ENCODE data around the gene RREB1.
A peak's percentile ranks its signal among the peaks of the same experiment; 100 is the strongest.

Gene RREB1

DNA sequence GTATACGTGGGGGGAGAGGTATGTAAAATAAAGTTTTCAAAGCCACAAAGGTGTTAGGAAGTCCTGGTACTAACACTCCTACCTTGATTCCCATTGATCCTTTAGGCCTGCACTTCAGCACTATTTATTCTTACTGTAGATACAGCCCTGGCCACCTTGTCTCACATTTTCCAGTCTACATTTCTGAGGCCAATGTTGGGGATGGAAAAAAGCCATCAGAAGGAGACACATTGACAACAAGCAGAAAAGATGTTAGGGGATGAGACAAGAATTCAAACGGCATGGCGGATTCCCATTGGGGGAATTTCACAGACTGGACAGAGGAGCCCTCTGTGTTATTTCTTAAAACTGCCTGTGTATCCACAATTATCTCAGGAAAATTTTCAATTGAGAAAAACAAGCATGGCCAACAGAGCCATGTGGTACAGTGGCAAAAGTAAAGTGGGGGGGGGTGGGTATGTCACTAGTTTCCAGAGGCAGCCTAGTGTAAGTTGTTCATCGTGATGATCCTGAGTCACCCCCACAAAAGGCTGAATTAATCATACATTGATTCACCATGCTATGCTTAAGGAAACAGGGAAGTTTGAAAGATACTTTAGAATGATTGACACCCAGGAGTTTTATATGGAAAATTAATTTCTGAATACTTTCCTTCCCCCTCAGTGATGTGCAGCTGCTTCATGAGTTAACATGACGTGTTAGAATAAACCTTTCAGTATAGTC is 40.5 kb downstream of the RREB1 start:
- Histone ChIP-seq H3K4me1 (ENCODE audit: control insufficient read depth, insufficient read depth, low read length) (peaks cover 14% of the 10 kb centered on the region; the same call in 1 of the 2 replicates), H3K9me3 (ENCODE audit: control insufficient read depth, insufficient read depth, low read depth, low read length) (no peaks in the 10 kb centered on the region), H3K4me3 (ENCODE audit: low read depth, low read length) (no peak overlapping the region), H3K27ac (ENCODE audit: extremely low read depth, low read depth, low read length) (no peak overlapping the region), H3K36me3 (ENCODE audit: control insufficient read depth in 2 of 2, insufficient read depth in 1 of 2, low read length in 2 of 2) (no peaks in the 10 kb centered on the region)
- ChIA-PET CTCF (interaction anchor here (0.9 kb wide), 1 partner anchor 95 kb away, joined by 4 read pairs; no protein-coding TSS in a partner anchor), POLR2A (no interaction called here)
- TF ChIP-seq ZNF549 (tag by site-specific recombination; IDR thresholded peaks at IDR 0.05) (no peak), ZNF791 (tag by site-specific recombination; IDR thresholded peaks at IDR 0.05) (no peak), ZNF311 (tag by site-specific recombination; IDR thresholded peaks at IDR 0.05; ENCODE audit: borderline replicate concordance) (no peak), OVOL3 (tag by site-specific recombination; IDR thresholded peaks at IDR 0.05) (no peak), ZNF624 (tag by site-specific recombination; IDR thresholded peaks at IDR 0.05) (no peak), ZNF175 (tag by site-specific recombination; IDR thresholded peaks at IDR 0.05) (no peak)

DNA sequence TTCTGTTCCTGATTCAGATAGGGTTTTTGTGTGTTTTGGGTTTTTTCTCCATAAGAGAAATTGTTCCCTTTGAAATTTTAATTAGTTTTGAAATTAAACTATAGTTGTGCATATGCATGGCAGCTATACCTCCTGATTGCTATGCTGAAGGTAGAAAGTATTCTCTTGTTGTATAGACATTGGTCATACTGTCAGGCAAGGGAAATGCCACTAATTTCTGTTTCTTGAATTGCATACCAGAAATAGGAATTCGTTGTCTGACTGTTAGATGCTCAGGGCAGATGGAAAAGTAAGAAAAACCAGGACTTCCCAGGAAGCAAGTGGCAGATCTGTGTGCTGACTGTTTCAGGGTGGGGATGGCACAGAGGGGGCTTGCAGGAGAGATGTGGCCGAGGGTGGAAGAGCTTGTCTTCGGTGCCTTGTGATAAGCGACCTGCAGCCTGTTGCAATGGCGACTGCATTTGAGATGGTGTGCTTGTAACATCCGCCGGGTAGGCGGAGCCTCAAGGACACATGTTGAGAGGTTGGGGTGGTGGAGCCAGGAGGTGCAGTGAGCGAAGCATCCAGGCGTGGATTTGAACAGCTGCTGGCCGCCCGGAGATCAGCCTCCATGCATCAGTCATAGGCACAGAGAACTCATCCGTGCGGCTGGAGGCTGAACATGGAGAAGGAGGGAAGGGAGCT is 42.8 kb downstream of the RREB1 start:
- no peak overlapping the region for H3K27ac ChIP-seq (ENCODE audit: extremely low read depth, low read depth, low read length)
- ChIA-PET POLR2A (no interaction called here), CTCF (interaction anchor here (0.8 kb wide), 1 partner anchor 14 kb away, joined by 3 read pairs; no protein-coding TSS in a partner anchor)
- H3K4me1 ChIP-seq (ENCODE audit: control insufficient read depth, insufficient read depth, low read length), result peaks cover 10% of the 10 kb centered on the region; the same call in 1 of the 2 replicates
- H3K9me3 ChIP-seq (ENCODE audit: control insufficient read depth, insufficient read depth, low read depth, low read length), result no peaks in the 10 kb centered on the region
- H3K4me3 ChIP-seq (ENCODE audit: low read depth, low read length), result no peak overlapping the region
- no peaks in the 10 kb centered on the region for H3K36me3 ChIP-seq (ENCODE audit: control insufficient read depth in 2 of 2, insufficient read depth in 1 of 2, low read length in 2 of 2)
- TF ChIP-seq, protein P1, sequence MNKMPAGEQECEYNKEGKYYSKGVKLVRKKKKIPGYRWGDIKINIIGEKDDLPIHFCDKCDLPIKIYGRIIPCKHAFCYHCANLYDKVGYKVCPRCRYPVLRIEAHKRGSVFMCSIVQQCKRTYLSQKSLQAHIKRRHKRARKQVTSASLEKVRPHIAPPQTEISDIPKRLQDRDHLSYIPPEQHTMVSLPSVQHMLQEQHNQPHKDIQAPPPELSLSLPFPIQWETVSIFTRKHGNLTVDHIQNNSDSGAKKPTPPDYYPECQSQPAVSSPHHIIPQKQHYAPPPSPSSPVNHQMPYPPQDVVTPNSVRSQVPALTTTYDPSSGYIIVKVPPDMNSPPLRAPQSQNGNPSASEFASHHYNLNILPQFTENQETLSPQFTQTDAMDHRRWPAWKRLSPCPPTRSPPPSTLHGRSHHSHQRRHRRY (tag by site-specific recombination; IDR thresholded peaks at IDR 0.05), result no peak
- TF ChIP-seq ZNF660 (tag by site-specific recombination; IDR thresholded peaks at IDR 0.05) (no peak; the same call in 1 of the 2 replicates), ZBTB20 (tag by site-specific recombination; IDR thresholded peaks at IDR 0.05) (peak; percentile 23; the same call in 1 of the 2 replicates), ZNF776 (tag by site-specific recombination; IDR thresholded peaks at IDR 0.05; ENCODE audit: borderline replicate concordance) (no peak), ZNF501 (tag by site-specific recombination; IDR thresholded peaks at IDR 0.05) (no peak), ZNF514 (tag by site-specific recombination; IDR thresholded peaks at IDR 0.05) (no peak), ZNF600 (tag by site-specific recombination; IDR thresholded peaks at IDR 0.05) (peak; percentile 14; the same call in 1 of the 2 replicates), ZBTB17 (tag by site-specific recombination; IDR thresholded peaks at IDR 0.05) (peak; percentile 80; the same call in 1 of the 2 replicates), ZEB2 (tag by site-specific recombination; IDR thresholded peaks at IDR 0.05) (0 out of 2 replicates have a peak, but pooled peaks have one; percentile 21), SCRT1 (tag by site-specific recombination; IDR thresholded peaks at IDR 0.05; ENCODE audit: borderline replicate concordance) (peak; percentile 87), ZNF629 (tag by site-specific recombination; IDR thresholded peaks at IDR 0.05) (no peak), ZNF626 (tag by site-specific recombination; IDR thresholded peaks at IDR 0.05) (no peak), ZBTB48 (tag by site-specific recombination; IDR thresholded peaks at IDR 0.05) (no peak), ZNF211 (tag by site-specific recombination; IDR thresholded peaks at IDR 0.05; ENCODE audit: low read depth) (no peak), ZIC2 (tag by site-specific recombination; IDR thresholded peaks at IDR 0.05) (peak; percentile 14; the same call in 1 of the 2 replicates), OSR2 (tag by site-specific recombination; IDR thresholded peaks at IDR 0.05) (no peak), GLIS2 (tag by site-specific recombination; IDR thresholded peaks at IDR 0.05) (peak; percentile 26; the same call in 1 of the 2 replicates), ZNF175 (tag by site-specific recombination; IDR thresholded peaks at IDR 0.05) (no peak)
- TF ChIP-seq, protein P2, sequence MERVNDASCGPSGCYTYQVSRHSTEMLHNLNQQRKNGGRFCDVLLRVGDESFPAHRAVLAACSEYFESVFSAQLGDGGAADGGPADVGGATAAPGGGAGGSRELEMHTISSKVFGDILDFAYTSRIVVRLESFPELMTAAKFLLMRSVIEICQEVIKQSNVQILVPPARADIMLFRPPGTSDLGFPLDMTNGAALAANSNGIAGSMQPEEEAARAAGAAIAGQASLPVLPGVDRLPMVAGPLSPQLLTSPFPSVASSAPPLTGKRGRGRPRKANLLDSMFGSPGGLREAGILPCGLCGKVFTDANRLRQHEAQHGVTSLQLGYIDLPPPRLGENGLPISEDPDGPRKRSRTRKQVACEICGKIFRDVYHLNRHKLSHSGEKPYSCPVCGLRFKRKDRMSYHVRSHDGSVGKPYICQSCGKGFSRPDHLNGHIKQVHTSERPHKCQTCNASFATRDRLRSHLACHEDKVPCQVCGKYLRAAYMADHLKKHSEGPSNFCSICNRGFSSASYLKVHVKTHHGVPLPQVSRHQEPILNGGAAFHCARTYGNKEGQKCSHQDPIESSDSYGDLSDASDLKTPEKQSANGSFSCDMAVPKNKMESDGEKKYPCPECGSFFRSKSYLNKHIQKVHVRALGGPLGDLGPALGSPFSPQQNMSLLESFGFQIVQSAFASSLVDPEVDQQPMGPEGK (tag by site-specific recombination; IDR thresholded peaks at IDR 0.05), result peak; percentile 50; the same call in 1 of the 2 replicates
- TF ChIP-seq, protein P3, sequence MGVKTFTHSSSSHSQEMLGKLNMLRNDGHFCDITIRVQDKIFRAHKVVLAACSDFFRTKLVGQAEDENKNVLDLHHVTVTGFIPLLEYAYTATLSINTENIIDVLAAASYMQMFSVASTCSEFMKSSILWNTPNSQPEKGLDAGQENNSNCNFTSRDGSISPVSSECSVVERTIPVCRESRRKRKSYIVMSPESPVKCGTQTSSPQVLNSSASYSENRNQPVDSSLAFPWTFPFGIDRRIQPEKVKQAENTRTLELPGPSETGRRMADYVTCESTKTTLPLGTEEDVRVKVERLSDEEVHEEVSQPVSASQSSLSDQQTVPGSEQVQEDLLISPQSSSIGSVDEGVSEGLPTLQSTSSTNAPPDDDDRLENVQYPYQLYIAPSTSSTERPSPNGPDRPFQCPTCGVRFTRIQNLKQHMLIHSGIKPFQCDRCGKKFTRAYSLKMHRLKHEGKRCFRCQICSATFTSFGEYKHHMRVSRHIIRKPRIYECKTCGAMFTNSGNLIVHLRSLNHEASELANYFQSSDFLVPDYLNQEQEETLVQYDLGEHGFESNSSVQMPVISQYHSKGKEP (tag by site-specific recombination; IDR thresholded peaks at IDR 0.05), result peak; percentile 61; the same call in 1 of the 2 replicates
- TF ChIP-seq, protein P4, sequence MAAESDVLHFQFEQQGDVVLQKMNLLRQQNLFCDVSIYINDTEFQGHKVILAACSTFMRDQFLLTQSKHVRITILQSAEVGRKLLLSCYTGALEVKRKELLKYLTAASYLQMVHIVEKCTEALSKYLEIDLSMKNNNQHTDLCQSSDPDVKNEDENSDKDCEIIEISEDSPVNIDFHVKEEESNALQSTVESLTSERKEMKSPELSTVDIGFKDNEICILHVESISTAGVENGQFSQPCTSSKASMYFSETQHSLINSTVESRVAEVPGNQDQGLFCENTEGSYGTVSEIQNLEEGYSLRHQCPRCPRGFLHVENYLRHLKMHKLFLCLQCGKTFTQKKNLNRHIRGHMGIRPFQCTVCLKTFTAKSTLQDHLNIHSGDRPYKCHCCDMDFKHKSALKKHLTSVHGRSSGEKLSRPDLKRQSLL (tag by site-specific recombination; IDR thresholded peaks at IDR 0.05), result peak; percentile 71; the same call in 1 of the 2 replicates
- TF ChIP-seq, protein P5, sequence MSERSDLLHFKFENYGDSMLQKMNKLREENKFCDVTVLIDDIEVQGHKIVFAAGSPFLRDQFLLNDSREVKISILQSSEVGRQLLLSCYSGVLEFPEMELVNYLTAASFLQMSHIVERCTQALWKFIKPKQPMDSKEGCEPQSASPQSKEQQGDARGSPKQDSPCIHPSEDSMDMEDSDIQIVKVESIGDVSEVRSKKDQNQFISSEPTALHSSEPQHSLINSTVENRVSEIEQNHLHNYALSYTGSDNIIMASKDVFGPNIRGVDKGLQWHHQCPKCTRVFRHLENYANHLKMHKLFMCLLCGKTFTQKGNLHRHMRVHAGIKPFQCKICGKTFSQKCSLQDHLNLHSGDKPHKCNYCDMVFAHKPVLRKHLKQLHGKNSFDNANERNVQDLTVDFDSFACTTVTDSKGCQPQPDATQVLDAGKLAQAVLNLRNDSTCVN (tag by site-specific recombination; optimal IDR thresholded peaks at IDR 0.05), result peak; percentile 13
